ENCODE results near the gene OPCML. TPM values are rescaled to one million over a fixed set of nuclear protein-coding genes. Genes with fewer than 3 reads are reported as not detected.

Gene OPCML
- total RNA-seq, 1 experiment from 2014 or later, result not detected

DNA sequence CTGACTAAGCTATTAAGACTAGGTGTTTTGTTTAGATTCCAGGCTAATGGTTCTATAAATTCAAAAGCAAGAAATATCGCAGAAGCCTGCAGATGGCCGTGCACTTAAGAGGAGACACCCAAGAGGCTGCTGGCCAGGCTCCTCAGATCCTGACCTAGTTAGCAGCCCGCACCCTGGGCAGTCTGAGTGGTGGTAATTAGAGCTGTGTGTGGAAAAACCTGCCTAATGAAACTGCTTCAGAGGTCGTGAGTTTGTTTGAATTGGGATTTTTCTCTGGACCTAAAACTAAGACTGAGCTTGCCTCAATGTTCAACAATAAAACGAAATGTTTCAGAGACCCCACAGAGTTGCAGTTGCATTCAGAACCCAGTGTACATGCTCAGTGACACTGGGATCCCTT, 627.7 kb downstream of the OPCML start:
- Histone ChIP-seq H3K4me1 (no peaks in the 10 kb centered on the region), H3K27me3 (replicated peaks; ENCODE audit: control insufficient read depth, insufficient read depth, low read length) (no peaks in the 10 kb centered on the region), H3K9me3 (peaks cover 2% of the 10 kb centered on the region), H3K4me3 (ENCODE audit: low read depth, low read length) (no peak overlapping the region), H3K36me3 (ENCODE audit: control insufficient read depth, insufficient read depth, low read length) (no peaks in the 10 kb centered on the region)
- H3K4me1 Mint-ChIP-seq (ENCODE audit: low read depth, unreplicated experiment), result no peaks in the 10 kb centered on the region
- no peak overlapping the region for H3K4me3 Mint-ChIP-seq (ENCODE audit: unreplicated experiment)
- POLR2A ChIA-PET, result no interaction called here
- intact Hi-C loops (cut with micrococcal nuclease; ENCODE audit: unreplicated experiment), result no loop called here
- TF ChIP-seq, protein P1, sequence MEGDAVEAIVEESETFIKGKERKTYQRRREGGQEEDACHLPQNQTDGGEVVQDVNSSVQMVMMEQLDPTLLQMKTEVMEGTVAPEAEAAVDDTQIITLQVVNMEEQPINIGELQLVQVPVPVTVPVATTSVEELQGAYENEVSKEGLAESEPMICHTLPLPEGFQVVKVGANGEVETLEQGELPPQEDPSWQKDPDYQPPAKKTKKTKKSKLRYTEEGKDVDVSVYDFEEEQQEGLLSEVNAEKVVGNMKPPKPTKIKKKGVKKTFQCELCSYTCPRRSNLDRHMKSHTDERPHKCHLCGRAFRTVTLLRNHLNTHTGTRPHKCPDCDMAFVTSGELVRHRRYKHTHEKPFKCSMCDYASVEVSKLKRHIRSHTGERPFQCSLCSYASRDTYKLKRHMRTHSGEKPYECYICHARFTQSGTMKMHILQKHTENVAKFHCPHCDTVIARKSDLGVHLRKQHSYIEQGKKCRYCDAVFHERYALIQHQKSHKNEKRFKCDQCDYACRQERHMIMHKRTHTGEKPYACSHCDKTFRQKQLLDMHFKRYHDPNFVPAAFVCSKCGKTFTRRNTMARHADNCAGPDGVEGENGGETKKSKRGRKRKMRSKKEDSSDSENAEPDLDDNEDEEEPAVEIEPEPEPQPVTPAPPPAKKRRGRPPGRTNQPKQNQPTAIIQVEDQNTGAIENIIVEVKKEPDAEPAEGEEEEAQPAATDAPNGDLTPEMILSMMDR (IDR thresholded peaks at IDR 0.05; ENCODE audit: insufficient read depth in 1 of 2, low read depth in 1 of 2, low read length in 1 of 2, severe bottlenecking in 1 of 2, unreplicated experiment in 1 of 2), result no peak
- H3K27ac Mint-ChIP-seq (ENCODE audit: unreplicated experiment), result no peak overlapping the region
- no peak for DNase-seq
- H3K36me3 Mint-ChIP-seq (ENCODE audit: insufficient read depth, unreplicated experiment), result no peaks in the 10 kb centered on the region
- CTCF ChIA-PET, result no interaction called here
- no TSS peak for BruUV-seq (replicated peaks)
- no peaks in the 10 kb centered on the region for H3K9me3 Mint-ChIP-seq (ENCODE audit: unreplicated experiment)
- no peaks in the 10 kb centered on the region for H3K27me3 Mint-ChIP-seq (ENCODE audit: insufficient read depth, unreplicated experiment)

DNA sequence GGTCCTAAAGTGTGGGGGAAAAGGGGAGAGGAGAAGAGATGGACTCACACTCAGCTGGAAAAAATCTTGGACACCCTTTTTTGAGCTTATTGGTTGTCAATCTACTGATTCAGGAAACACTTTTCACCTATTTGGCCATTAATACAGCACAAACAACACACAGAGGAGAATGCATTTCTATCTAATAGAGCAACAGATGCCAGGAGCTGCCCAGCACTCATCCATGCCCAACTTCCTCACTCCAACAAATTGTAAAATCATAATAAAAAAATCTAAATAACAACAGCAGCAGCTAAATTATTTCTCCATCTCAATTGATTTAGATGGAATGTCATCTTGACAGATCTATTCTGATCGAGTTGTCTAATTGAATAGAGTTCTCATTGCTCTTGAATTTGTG, 628.2 kb downstream of the OPCML start:
- no peaks in the 10 kb centered on the region for H3K27me3 Mint-ChIP-seq (ENCODE audit: insufficient read depth, unreplicated experiment)
- DNase-seq, result no peak

DNA sequence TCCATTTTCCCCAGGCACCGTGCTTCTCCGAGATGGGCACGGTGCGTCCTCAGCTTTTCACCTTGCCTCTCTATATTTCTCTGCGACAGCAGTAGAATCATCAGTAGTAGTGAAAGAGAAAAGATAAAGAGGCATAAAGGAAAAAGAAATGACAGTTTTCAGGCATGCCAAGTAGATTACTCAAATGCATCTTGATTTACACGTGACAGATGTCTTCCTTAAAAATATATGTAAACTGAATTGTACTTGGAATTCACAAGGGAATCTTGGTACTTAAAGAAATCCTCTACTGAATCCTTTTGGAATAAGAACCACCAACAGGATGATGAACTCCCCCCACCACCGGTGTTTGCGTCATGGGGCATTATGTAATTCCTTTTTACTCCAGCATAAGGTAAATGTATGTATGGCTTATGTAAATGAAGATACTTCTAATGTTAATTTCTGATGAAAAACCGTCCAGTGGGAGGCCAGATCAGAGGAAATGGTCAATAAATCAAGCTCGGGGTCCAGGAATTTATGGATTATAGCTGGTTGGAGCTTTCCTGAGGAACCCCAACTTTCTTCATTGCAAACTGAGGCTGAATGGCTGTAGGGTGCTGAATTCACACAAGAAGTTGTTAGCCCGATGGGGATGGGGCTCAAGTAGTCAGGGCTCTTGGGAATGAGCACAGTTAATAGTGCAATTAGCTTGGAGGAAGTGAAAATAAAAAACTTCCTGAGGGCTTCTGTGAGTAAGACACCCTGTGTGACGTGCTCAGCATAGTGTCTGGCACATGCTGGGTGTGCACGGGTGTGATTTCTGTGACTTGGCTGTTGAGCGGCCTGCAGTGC, 630.4 kb downstream of the OPCML start:
- Histone ChIP-seq H3K27me3 (replicated peaks; ENCODE audit: control insufficient read depth, insufficient read depth, low read length) (no peaks in the 10 kb centered on the region), H3K36me3 (ENCODE audit: control insufficient read depth, insufficient read depth, low read length) (no peaks in the 10 kb centered on the region), H3K4me3 (ENCODE audit: low read depth, low read length) (no peak overlapping the region), H3K4me1 (no peaks in the 10 kb centered on the region), H3K9me3 (peaks cover 2% of the 10 kb centered on the region)
- BruUV-seq (replicated peaks), result no TSS peak
- no peak overlapping the region for H3K27ac Mint-ChIP-seq (ENCODE audit: unreplicated experiment)
- H3K4me1 Mint-ChIP-seq (ENCODE audit: low read depth, unreplicated experiment), result no peaks in the 10 kb centered on the region
- CTCF ChIA-PET, result no interaction called here
- intact Hi-C loops (cut with micrococcal nuclease; ENCODE audit: unreplicated experiment), result no loop called here
- no peaks in the 10 kb centered on the region for H3K9me3 Mint-ChIP-seq (ENCODE audit: unreplicated experiment)
- no peaks in the 10 kb centered on the region for H3K27me3 Mint-ChIP-seq (ENCODE audit: insufficient read depth, unreplicated experiment)
- DNase-seq, result no peak
- TF ChIP-seq, protein P1 (IDR thresholded peaks at IDR 0.05; ENCODE audit: insufficient read depth in 1 of 2, low read depth in 1 of 2, low read length in 1 of 2, severe bottlenecking in 1 of 2, unreplicated experiment in 1 of 2), result no peak
- no peaks in the 10 kb centered on the region for H3K36me3 Mint-ChIP-seq (ENCODE audit: insufficient read depth, unreplicated experiment)
- POLR2A ChIA-PET, result no interaction called here
- no peak overlapping the region for H3K4me3 Mint-ChIP-seq (ENCODE audit: unreplicated experiment)

More for the DNA sequence above, 628.2 kb downstream of the OPCML start:
- no peaks in the 10 kb centered on the region for H3K27me3 ChIP-seq (replicated peaks; ENCODE audit: control insufficient read depth, insufficient read depth, low read length)
- ChIA-PET POLR2A (no interaction called here), CTCF (no interaction called here)
- Mint-ChIP-seq H3K36me3 (ENCODE audit: insufficient read depth, unreplicated experiment) (no peaks in the 10 kb centered on the region), H3K4me1 (ENCODE audit: low read depth, unreplicated experiment) (no peaks in the 10 kb centered on the region), H3K9me3 (ENCODE audit: unreplicated experiment) (no peaks in the 10 kb centered on the region), H3K27ac (ENCODE audit: unreplicated experiment) (no peak overlapping the region), H3K4me3 (ENCODE audit: unreplicated experiment) (no peak overlapping the region)
- BruUV-seq (replicated peaks), result no TSS peak
- H3K36me3 ChIP-seq (ENCODE audit: control insufficient read depth, insufficient read depth, low read length), result no peaks in the 10 kb centered on the region
- peaks cover 2% of the 10 kb centered on the region for H3K9me3 ChIP-seq
- intact Hi-C loops (cut with micrococcal nuclease; ENCODE audit: unreplicated experiment), result no loop called here
- H3K4me1 ChIP-seq, result no peaks in the 10 kb centered on the region
- no peak overlapping the region for H3K4me3 ChIP-seq (ENCODE audit: low read depth, low read length)
- TF ChIP-seq, protein P1 (IDR thresholded peaks at IDR 0.05; ENCODE audit: insufficient read depth in 1 of 2, low read depth in 1 of 2, low read length in 1 of 2, severe bottlenecking in 1 of 2, unreplicated experiment in 1 of 2), result no peak
